Measurements from ENCODE around the gene RTP5.

GRCh38 chr2:241835611-241836010 is 33.9 kb upstream of the RTP5 start:
- TF ChIP-seq, protein P1, sequence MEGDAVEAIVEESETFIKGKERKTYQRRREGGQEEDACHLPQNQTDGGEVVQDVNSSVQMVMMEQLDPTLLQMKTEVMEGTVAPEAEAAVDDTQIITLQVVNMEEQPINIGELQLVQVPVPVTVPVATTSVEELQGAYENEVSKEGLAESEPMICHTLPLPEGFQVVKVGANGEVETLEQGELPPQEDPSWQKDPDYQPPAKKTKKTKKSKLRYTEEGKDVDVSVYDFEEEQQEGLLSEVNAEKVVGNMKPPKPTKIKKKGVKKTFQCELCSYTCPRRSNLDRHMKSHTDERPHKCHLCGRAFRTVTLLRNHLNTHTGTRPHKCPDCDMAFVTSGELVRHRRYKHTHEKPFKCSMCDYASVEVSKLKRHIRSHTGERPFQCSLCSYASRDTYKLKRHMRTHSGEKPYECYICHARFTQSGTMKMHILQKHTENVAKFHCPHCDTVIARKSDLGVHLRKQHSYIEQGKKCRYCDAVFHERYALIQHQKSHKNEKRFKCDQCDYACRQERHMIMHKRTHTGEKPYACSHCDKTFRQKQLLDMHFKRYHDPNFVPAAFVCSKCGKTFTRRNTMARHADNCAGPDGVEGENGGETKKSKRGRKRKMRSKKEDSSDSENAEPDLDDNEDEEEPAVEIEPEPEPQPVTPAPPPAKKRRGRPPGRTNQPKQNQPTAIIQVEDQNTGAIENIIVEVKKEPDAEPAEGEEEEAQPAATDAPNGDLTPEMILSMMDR (IDR thresholded peaks at IDR 0.05; ENCODE audit: low read depth, low read length, poor library complexity, severe bottlenecking) = no peak
- TF ChIP-seq EZH2phosphoT487 (IDR thresholded peaks at IDR 0.05; ENCODE audit: borderline replicate concordance, low read length) = no peak
